Breast epithelium (tissue), 4 donors: ENCODE measurements around the gene BRAT1. TPM values are rescaled to one million over a fixed set of nuclear protein-coding genes. Genes with fewer than 3 reads are reported as not detected.

Experiments used
- DNase-seq, 2 donors: peaks; one replicate each; pipeline ENCODE4 v3.0.0-alpha.2; 2019; ENCODE audit warnings: low spot score in 2 of 2
- H3K27ac ChIP-seq, 2 donors: fragments of 200-600 bp; sonication (generic) in 1 of 2; one replicate each; pipeline ENCODE4 v1.5.1; 2016 to 2019; ENCODE audit warnings: mild to moderate bottlenecking in 1 of 2
- H3K27me3 ChIP-seq, 2 donors: fragments of 200-600 bp; sonication (generic) in 1 of 2; one replicate each; pipeline versions ENCODE4 v1.5.1 to v1.6.0; 2017 to 2019; ENCODE audit warnings: control low read depth in 1 of 2, mild to moderate bottlenecking in 1 of 2
- H3K36me3 ChIP-seq: fragments of 200-600 bp; one replicate; pipeline ENCODE4 v1.5.1; 2019
- H3K4me1 ChIP-seq, 2 donors: fragments of 200-600 bp; sonication (generic); one replicate each; pipeline ENCODE4 v1.5.1; 2016 to 2019; ENCODE audit warnings: control low read depth in 1 of 2
- H3K4me3 ChIP-seq, 3 donors: fragments of 200-600 bp; sonication (generic); 1 replicate in 2 of 3; 2 replicates in 1 of 3; pipeline ENCODE4 v1.5.1; 2016 to 2019; ENCODE audit warnings: mild to moderate bottlenecking in 3 of 3, moderate library complexity in 2 of 3
- H3K9me3 ChIP-seq, 2 donors: fragments of 200-600 bp; sonication (generic) in 1 of 2; one replicate each; pipeline ENCODE4 v1.5.1; 2016 to 2019; ENCODE audit warnings: control low read depth in 1 of 2
- CTCF ChIP-seq, 3 donors: fragments of 450-650 bp; IDR thresholded peaks; one replicate each; pipeline ENCODE4 v1.5.1; 2016 to 2017; ENCODE audit warnings: antibody characterized with exemption in 3 of 3, mild to moderate bottlenecking in 3 of 3, moderate library complexity in 3 of 3
- POLR2A ChIP-seq: fragments of 450-650 bp; IDR thresholded peaks from one replicate; pipeline ENCODE4 v1.6.1; 2016; ENCODE audit warnings: antibody characterized with exemption, mild to moderate bottlenecking, moderate library complexity
- POLR2AphosphoS5 ChIP-seq, 3 donors: sonication (generic); formaldehyde crosslinking; IDR thresholded peaks; one replicate each; pipeline ENCODE4 v1.6.1; 2017; ENCODE audit warnings: antibody characterized with exemption in 3 of 3
- intact Hi-C: fragments of 100-400 bp; cut with DNase I; formaldehyde crosslinking; loops from one replicate; pipeline ENCODE4 v1.15.1; 2023; ENCODE audit warnings: low total_unique reads
- total RNA-seq, 3 donors: library from RNA; depleted of rRNA; stranded (reverse); fragments of >200 nt; gene quantifications; one replicate each; pipeline ENCODE4 v1.1.0, GENCODE V29; 2016

The BRAT1 gene
- total RNA-seq, 3 donors from 2014 or later = 20.8 to 36.4 (median 28.4) TPM

- Histone ChIP-seq H3K27me3 (no peaks in the 10 kb centered on the region), H3K4me3 (no peak overlapping the region), H3K9me3 (no peaks in the 10 kb centered on the region), H3K36me3 (no peaks in the 10 kb centered on the region), H3K4me1 (peaks cover 0 to 6% of the 10 kb centered on the region in 2 donors), H3K27ac (no peak overlapping the region)
- DNase-seq = no peak
- TF ChIP-seq CTCF (IDR thresholded peaks at IDR 0.05) (no peak), POLR2A (no peak), POLR2AphosphoS5 (IDR thresholded peaks at IDR 0.05) (no peak)
- intact Hi-C loops = loop anchor here (1.0 kb wide), 1 partner anchor 42 kb away; no protein-coding TSS in a partner anchor
These were observed 53.2 kb downstream of the BRAT1 start for GRCh38 chr7:2501947-2502646.

- intact Hi-C loops = loop anchor here (1.0 kb wide), 1 partner anchor 40 kb away; no protein-coding TSS in a partner anchor
- Histone ChIP-seq H3K27ac (no peak overlapping the region), H3K4me1 (peaks cover 0 to 6% of the 10 kb centered on the region in 2 donors), H3K4me3 (no peak overlapping the region), H3K36me3 (no peaks in the 10 kb centered on the region), H3K27me3 (no peaks in the 10 kb centered on the region), H3K9me3 (no peaks in the 10 kb centered on the region)
- no peak for TF ChIP-seq CTCF (IDR thresholded peaks at IDR 0.05)
- DNase-seq = no peak
These were observed 54.6 kb downstream of the BRAT1 start for GRCh38 chr7:2500701-2501100.

DNA sequence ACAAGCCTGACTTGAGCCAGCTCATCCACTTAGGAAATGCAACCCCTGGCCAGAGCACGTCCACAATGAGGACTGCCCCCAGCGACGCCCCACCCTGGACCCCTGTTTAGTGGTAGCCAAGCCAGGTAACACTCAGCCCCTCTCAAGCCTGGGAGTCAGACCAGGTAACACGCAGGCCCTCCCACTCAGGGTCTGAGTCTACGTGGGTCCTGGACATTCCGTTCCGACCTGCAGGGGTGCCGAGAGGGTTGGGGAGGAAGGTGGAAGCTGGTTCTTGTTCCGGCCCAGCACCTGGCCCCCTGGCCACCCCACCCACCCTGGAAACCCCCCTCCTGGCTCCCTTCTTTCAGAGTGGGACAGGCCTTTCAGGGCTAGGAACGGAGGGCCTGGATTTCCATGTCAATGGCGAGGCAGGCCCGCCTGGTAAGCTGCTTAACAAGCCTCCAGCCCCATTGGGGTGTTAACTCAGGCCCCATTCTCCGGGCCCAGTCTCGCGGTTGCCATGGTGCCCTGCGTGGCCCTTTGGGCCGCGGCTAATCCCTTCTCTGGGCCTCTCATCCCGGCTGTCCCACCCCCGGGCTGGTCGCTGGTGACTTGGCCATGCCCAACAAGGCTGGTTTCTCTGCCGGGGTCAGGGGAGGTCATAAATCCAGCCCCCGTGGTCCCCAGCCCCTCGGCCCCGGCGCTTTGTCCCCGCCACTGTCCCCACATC lies 55.4 kb downstream of the BRAT1 start:
- Histone ChIP-seq H3K9me3 (no peaks in the 10 kb centered on the region), H3K4me3 (no peak overlapping the region), H3K27me3 (no peaks in the 10 kb centered on the region), H3K36me3 (no peaks in the 10 kb centered on the region), H3K4me1 (peaks cover 0 to 6% of the 10 kb centered on the region in 2 donors), H3K27ac (no peak overlapping the region)
- intact Hi-C loops = no loop called here
- TF ChIP-seq CTCF (IDR thresholded peaks at IDR 0.05) (no peak), POLR2AphosphoS5 (IDR thresholded peaks at IDR 0.05) (no peak), POLR2A (no peak)
- no peak for DNase-seq

DNA sequence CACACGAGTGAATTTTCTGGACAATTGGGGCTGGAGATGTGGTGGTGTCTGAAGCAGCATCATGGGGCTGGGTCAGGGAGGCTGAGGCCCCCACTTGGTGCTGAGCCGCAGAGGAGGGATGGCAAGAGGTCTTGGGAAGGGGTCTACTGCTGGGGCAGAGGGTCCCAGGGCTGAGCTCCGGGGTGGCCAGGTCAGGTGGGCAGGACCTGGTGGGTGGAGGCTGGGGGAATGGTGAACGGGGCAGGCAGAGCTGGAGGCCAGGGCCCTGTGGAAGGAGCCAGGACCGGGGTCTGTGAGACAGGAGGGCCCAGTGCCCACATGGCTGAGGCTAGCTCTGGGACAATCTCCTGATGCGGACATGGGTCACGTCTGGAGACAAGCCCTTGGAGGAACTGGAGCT lies 56.1 kb downstream of the BRAT1 start:
- Histone ChIP-seq H3K36me3 (no peaks in the 10 kb centered on the region), H3K4me1 (peaks cover 0 to 8% of the 10 kb centered on the region in 2 donors), H3K27ac (no peak overlapping the region), H3K4me3 (no peak overlapping the region), H3K9me3 (no peaks in the 10 kb centered on the region), H3K27me3 (no peaks in the 10 kb centered on the region)
- DNase-seq = no peak
- TF ChIP-seq POLR2A (no peak), CTCF (IDR thresholded peaks at IDR 0.05) (no peak), POLR2AphosphoS5 (IDR thresholded peaks at IDR 0.05) (no peak)
- intact Hi-C loops = no loop called here

DNA sequence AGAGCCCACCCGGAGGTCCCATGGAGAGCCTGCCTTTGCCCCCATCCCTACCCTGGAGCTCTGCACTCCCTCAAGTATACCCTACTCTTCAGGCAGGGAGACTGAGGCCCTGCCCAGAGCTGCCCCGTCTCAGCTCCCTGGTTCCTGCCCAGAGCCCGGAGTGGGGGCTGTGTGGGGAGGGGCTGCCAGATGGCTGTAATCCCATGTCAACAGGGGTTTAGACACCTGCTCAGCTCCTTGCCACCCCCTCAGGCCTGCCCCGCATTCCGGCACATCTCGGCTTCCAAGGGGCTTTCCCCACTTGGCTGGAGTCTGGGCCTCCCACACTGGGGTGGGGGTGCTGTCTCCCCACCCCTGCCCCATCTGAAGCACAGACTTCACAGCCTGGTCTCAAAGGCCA lies 56.6 kb downstream of the BRAT1 start:
- no peaks in the 10 kb centered on the region for H3K27me3 ChIP-seq
- intact Hi-C loops = no loop called here
- no peak for TF ChIP-seq POLR2AphosphoS5 (IDR thresholded peaks at IDR 0.05)
- H3K27ac ChIP-seq = no peak overlapping the region
- no peaks in the 10 kb centered on the region for H3K36me3 ChIP-seq
- no peak overlapping the region for H3K4me3 ChIP-seq
- DNase-seq = no peak
- H3K4me1 ChIP-seq = peaks cover 0 to 9% of the 10 kb centered on the region in 2 donors
- no peaks in the 10 kb centered on the region for H3K9me3 ChIP-seq
